Subcutaneous abdominal adipose tissue (tissue), 5 donors: ENCODE results near the gene HSD11B1.

ENCODE experiments used
- H3K27ac ChIP-seq: one replicate; pipeline ENCODE4 v1.7.0; 2013; ENCODE audit warnings: low read depth, mild to moderate bottlenecking, inconsistent platforms, low read length, moderate library complexity
- H3K27me3 ChIP-seq, 5 donors: one replicate each; pipeline ENCODE4 v1.7.0; 2013; ENCODE audit warnings: low read length in 5 of 5, inconsistent platforms in 1 of 5; ENCODE audit not compliant: control insufficient read depth in 5 of 5, insufficient read depth in 4 of 5
- H3K36me3 ChIP-seq, 5 donors: one replicate each; pipeline ENCODE4 v1.7.0; 2013; ENCODE audit warnings: low read length in 5 of 5; ENCODE audit not compliant: control insufficient read depth in 5 of 5, insufficient read depth in 5 of 5
- H3K4me1 ChIP-seq, 5 donors: one replicate each; pipeline ENCODE4 v1.7.0; 2013; ENCODE audit warnings: low read length in 5 of 5, mild to moderate bottlenecking in 3 of 5, moderate library complexity in 1 of 5; ENCODE audit not compliant: control insufficient read depth in 5 of 5, insufficient read depth in 5 of 5
- H3K4me3 ChIP-seq, 5 donors: one replicate each; pipeline ENCODE4 v1.7.0; 2013; ENCODE audit warnings: low read length in 5 of 5, low read depth in 1 of 5
- H3K9ac ChIP-seq, 5 donors: one replicate each; pipeline ENCODE4 v1.7.0; 2013; ENCODE audit warnings: low read length in 5 of 5, mild to moderate bottlenecking in 4 of 5, moderate library complexity in 3 of 5
- H3K9me3 ChIP-seq, 5 donors: one replicate each; pipeline ENCODE4 v1.7.0; 2013; ENCODE audit warnings: low read length in 5 of 5; ENCODE audit not compliant: control insufficient read depth in 5 of 5
- donor health status: healthy.
- donor health status: healthy.
- donor health status: healthy.
- donor health status: healthy.
- donor health status: healthy.

HSD11B1 gene

GRCh38 chr1:209670441-209671082, 34.1 kb upstream of the HSD11B1 start:
- H3K27me3 ChIP-seq, result peaks cover 0 to 3% (median 0%) of the 10 kb centered on the region in 5 donors

GRCh38 chr1:209672705-209673630, 31.7 kb upstream of the HSD11B1 start:
- H3K9ac ChIP-seq, result peak overlapping the region; percentile 21 to 77 (median 54)
- peaks cover 3 to 67% (median 59%) of the 10 kb centered on the region in 5 donors for H3K4me1 ChIP-seq
- H3K27ac ChIP-seq, result peak overlapping the region; percentile 98
- peaks cover 0 to 4% (median 0%) of the 10 kb centered on the region in 5 donors for H3K36me3 ChIP-seq
- H3K9me3 ChIP-seq, result no peaks in the 10 kb centered on the region
- H3K4me3 ChIP-seq, result peak overlapping the region in 3 of 5 donors; percentile 9 to 28 (median 25)
- H3K27me3 ChIP-seq, result peaks cover 0 to 5% (median 0%) of the 10 kb centered on the region in 5 donors

More at GRCh38 chr1:209670441-209671082, 34.1 kb upstream of the HSD11B1 start:
- Histone ChIP-seq H3K9me3 (no peaks in the 10 kb centered on the region), H3K4me1 (peaks cover 3 to 67% (median 55%) of the 10 kb centered on the region in 5 donors), H3K4me3 (no peak overlapping the region), H3K36me3 (no peaks in the 10 kb centered on the region), H3K27ac (peak overlapping the region; percentile 98), H3K9ac (peak overlapping the region in 3 of 5 donors; percentile 21 to 24 (median 22))

GRCh38 chr1:209673631-209674417, 30.8 kb upstream of the HSD11B1 start:
- Histone ChIP-seq H3K36me3 (peaks cover 0 to 4% (median 0%) of the 10 kb centered on the region in 5 donors), H3K4me1 (peaks cover 3 to 72% (median 56%) of the 10 kb centered on the region in 5 donors), H3K27me3 (peaks cover 0 to 5% (median 0%) of the 10 kb centered on the region in 5 donors), H3K4me3 (peak overlapping the region; percentile 76 to 98 (median 81)), H3K27ac (peak overlapping the region; percentile 98), H3K9me3 (no peaks in the 10 kb centered on the region), H3K9ac (peak overlapping the region; percentile 40 to 93 (median 79))

GRCh38 chr1:209674957-209675564, 29.6 kb upstream of the HSD11B1 start, which contains the start of gene G0S2:
Gene G0S2, plus strand, starts transcription at chr1:209675412. Its CDS starts 273 bp downstream, at chr1:209675685.
- Histone ChIP-seq H3K27ac (peak within 1 kb of the TSS; percentile 98), H3K9me3 (peaks cover 0 to 3% (median 0%) of the 10 kb centered on the region in 5 donors), H3K27me3 (peaks cover 0 to 5% (median 0%) of the 10 kb centered on the region in 5 donors), H3K36me3 (peaks cover 0 to 4% (median 0%) of the 10 kb centered on the region in 5 donors), H3K4me3 (peak within 1 kb of the TSS; percentile 77 to 98 (median 82)), H3K4me1 (peaks cover 3 to 71% (median 53%) of the 10 kb centered on the region in 5 donors), H3K9ac (peak within 1 kb of the TSS; percentile 50 to 93 (median 79))

- Histone ChIP-seq H3K36me3 (peaks cover 0 to 4% (median 0%) of the 10 kb centered on the region in 5 donors), H3K4me1 (peaks cover 3 to 65% (median 47%) of the 10 kb centered on the region in 5 donors), H3K27me3 (peaks cover 0 to 5% (median 0%) of the 10 kb centered on the region in 5 donors), H3K27ac (peak overlapping the region; percentile 98), H3K9ac (peak overlapping the region in 4 of 5 donors; percentile 50 to 93 (median 78)), H3K9me3 (peaks cover 0 to 3% (median 0%) of the 10 kb centered on the region in 5 donors), H3K4me3 (peak overlapping the region; percentile 77 to 98 (median 82))
Measured at GRCh38 chr1:209675565-209676154, 29.0 kb upstream of the HSD11B1 start.

GRCh38 chr1:209678981-209679539, 25.6 kb upstream of the HSD11B1 start:
- peaks cover 0 to 5% (median 0%) of the 10 kb centered on the region in 5 donors for H3K27me3 ChIP-seq
- H3K9ac ChIP-seq, result no peak overlapping the region
- H3K4me1 ChIP-seq, result peaks cover 3 to 36% (median 23%) of the 10 kb centered on the region in 5 donors
- H3K36me3 ChIP-seq, result peaks cover 0 to 4% (median 0%) of the 10 kb centered on the region in 5 donors
- H3K4me3 ChIP-seq, result peak overlapping the region in 1 of 5 donors; percentile 24
- peaks cover 0 to 3% (median 0%) of the 10 kb centered on the region in 5 donors for H3K9me3 ChIP-seq
- peak overlapping the region; percentile 61 for H3K27ac ChIP-seq

GRCh38 chr1:209685821-209686220, 18.8 kb upstream of the HSD11B1 start:
- Histone ChIP-seq H3K9ac (no peak overlapping the region), H3K36me3 (no peaks in the 10 kb centered on the region), H3K9me3 (no peaks in the 10 kb centered on the region), H3K4me3 (no peak overlapping the region), H3K27ac (no peak overlapping the region), H3K4me1 (peaks cover 0 to 7% (median 0%) of the 10 kb centered on the region in 5 donors), H3K27me3 (no peaks in the 10 kb centered on the region)

GRCh38 chr1:209686322-209686721, 18.3 kb upstream of the HSD11B1 start:
- Histone ChIP-seq H3K9me3 (no peaks in the 10 kb centered on the region), H3K9ac (no peak overlapping the region), H3K4me3 (no peak overlapping the region), H3K4me1 (peaks cover 0 to 7% (median 0%) of the 10 kb centered on the region in 5 donors), H3K36me3 (no peaks in the 10 kb centered on the region), H3K27ac (no peak overlapping the region), H3K27me3 (no peaks in the 10 kb centered on the region)
